Measurements from ENCODE around the gene PARP2.
"Not testable (repeated sequence)": the region's sequence is repeated elsewhere in the genome, so short reads cannot be mapped to it uniquely, and the experiment has no call there.

PARP2 gene

DNA sequence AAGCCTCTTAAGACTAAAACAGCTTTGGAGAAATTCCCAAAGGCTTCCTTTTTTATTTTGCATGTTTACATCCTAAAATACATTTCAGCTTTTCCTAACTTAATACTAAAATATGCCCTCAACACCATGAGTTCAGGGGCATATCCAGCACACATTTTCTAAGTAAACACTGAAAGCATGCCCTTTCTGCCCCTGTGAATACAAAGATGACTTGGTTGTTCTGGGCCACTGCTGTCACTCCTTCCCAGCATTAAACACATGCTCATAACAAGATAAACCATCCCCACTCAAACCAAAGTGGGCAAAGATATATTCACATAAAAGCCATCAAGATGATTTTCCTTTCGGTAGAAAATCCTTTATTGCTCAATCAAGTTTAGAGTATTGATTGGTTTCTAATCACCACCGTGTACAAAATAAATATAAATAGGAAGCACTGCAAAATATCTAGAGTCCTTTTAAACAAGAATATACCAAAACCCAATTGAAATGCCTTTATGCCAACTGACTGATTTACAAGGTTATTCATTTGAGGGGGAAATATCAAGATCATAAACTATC is 12.3 kb upstream of the PARP2 start:
- no peak for DNase-seq (ENCODE audit: low read depth in 1 of 2, low spot score in 1 of 2)
- TF ChIP-seq JUND (IDR thresholded peaks at IDR 0.05; ENCODE audit: low read depth) = no peak
- in situ Hi-C loops (cut with HindIII; ENCODE audit: low pct_unique_long_range_greater_than_20kb, low sequenced_read_pairs) = no loop called here

DNA sequence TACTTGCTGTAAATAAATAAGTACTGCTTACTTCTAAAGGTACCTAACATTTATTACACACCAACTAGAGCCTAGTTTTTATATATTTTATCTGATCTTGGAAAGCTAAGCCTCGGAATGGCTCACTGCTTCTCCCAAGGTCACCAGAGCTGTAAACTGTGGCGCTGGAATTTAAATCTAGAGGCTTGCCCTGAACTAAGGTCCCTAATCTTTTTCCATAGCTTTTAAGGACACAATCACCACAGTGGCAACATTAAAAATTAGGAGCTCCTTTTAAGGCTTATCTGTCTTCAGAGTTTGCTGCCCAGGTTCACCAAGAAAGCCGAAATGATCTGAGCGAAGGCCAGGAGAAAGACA is 11.0 kb upstream of the PARP2 start:
- no peak for DNase-seq (ENCODE audit: low read depth in 1 of 2, low spot score in 1 of 2)
- no peak for TF ChIP-seq JUND (IDR thresholded peaks at IDR 0.05; ENCODE audit: low read depth)
- in situ Hi-C loops (cut with HindIII; ENCODE audit: low pct_unique_long_range_greater_than_20kb, low sequenced_read_pairs) = no loop called here

DNA sequence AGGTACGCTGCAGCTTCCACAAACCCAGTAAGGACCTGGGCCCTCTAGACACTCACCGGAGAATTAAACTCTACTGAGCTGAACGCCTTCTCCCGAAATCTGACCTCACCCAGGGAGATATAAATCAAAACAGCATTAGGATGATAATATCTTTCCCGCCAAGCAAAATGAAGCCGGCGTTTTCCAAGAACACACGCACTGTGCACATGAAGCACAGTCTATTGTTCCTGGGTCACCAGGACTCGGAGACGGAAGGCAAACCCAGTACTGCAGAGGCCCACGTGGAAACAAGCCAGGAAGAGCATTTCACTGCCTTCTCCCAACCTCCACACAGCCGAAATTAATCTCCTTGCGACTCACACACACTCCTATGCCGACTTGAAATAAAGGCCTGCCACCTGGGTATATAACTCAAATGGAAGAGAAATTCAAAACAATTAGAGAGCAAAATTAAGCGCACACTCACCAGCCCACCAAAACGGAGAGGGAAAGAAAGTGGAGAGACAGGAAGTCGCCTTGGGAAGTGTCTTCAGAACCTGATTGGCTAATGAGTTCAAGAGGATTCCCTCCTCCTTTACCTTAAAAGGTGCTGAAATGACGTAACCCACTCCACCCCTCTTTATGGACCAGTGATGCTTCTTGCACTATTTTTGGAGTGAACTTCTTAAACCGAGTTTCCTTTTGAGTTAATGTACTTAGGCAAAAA is 10.5 kb upstream of the PARP2 start, which contains the start of gene CCNB1IP1:
Gene CCNB1IP1, minus strand, starts transcription at position 492 of the 706 bp plus-strand sequence. CDS start 16,756 bp downstream, outside the sequence.
- DNase-seq (ENCODE audit: low read depth in 1 of 2, low spot score in 1 of 2) = peak; percentile 76 to 89
- TF ChIP-seq JUND (IDR thresholded peaks at IDR 0.05; ENCODE audit: low read depth) = no peak
- in situ Hi-C loops (cut with HindIII; ENCODE audit: low pct_unique_long_range_greater_than_20kb, low sequenced_read_pairs) = no loop called here

DNA sequence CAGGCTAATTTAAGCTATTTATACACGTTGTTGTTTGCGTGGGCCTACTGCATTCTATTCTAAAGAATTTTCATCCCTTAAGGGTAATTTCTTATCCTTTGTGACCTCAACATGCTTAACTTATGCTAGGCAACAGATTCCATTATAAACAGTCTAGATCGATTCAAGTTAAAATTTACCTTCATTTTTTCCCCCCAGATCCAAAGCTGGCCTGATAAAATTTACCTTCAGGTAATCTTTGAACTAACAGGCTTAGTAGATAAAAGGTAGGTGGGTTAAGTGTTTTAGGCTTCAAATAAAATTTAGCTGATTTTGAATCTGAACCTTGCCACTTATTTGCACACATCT is 10.0 kb upstream of the PARP2 start:
- TF ChIP-seq JUND (IDR thresholded peaks at IDR 0.05; ENCODE audit: low read depth) = no peak
- in situ Hi-C loops (cut with HindIII; ENCODE audit: low pct_unique_long_range_greater_than_20kb, low sequenced_read_pairs) = no loop called here
- no peak for DNase-seq (ENCODE audit: low read depth in 1 of 2, low spot score in 1 of 2)

DNA sequence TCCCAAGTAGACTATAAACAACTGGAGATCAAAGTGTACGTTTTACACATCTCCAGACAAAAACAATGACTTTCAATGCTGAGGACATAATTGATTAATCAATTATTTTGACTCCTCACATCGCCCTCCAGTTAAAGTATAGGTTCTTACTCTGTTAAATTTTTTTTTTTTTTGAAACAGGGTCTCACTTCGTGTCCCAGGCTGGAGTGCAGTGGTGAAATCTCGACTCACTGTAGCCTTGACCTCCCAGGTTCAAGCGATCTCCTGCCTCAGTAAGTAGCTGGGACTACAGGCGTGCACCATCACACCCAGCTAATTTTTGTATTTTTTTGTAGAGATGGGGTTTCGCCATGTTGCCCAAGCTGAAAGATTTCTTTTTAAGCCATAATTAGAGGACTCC is 9.4 kb upstream of the PARP2 start:
- in situ Hi-C loops (cut with HindIII; ENCODE audit: low pct_unique_long_range_greater_than_20kb, low sequenced_read_pairs) = no loop called here
- DNase-seq (ENCODE audit: low read depth in 1 of 2, low spot score in 1 of 2) = no peak
- no peak for TF ChIP-seq JUND (IDR thresholded peaks at IDR 0.05; ENCODE audit: low read depth)

DNA sequence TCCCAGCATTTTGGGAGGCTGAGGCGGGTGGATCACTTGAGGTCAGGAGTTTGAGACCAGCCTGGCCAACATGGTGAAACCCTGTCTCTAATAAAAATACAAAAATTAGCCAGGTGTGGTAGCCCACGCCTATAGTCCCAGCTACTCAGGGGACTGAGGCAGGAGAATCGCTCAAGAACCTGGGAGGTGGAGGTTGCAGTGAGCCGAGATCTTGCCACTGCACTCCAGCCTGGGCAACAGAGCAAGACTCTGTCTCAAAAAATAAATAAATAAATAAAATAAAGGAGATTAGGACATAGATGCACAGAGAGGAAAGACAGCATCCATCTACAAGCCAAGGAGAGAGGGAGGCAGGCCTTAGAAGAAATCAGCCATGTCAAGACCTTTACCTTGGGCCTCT is 2.4 kb upstream of the PARP2 start:
- in situ Hi-C loops (cut with HindIII; ENCODE audit: low pct_unique_long_range_greater_than_20kb, low sequenced_read_pairs); DNase-seq (ENCODE audit: low read depth in 1 of 2, low spot score in 1 of 2): not testable (repeated sequence)

DNA sequence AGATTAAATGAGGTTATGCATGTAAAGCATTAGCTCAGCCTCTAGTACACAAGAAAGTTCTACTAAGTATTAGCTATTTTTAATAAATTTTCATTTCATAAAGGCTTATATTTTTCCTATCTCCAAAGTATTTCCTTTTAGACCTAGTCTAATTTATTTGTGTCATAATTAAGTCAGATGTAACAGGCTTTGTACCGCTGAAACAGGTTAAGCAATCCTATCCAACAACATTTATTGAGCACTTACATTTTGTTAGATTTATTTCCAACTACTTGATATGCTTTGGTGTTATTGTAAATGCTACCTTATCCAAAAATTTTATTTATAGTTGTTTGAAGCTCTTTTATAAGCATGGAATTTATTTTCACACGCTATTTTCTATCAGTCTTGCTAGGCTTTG is 1.8 kb upstream of the PARP2 start:
- in situ Hi-C loops (cut with HindIII; ENCODE audit: low pct_unique_long_range_greater_than_20kb, low sequenced_read_pairs) = no loop called here
- no peak for DNase-seq (ENCODE audit: low read depth in 1 of 2, low spot score in 1 of 2)
- no peak for TF ChIP-seq JUND (IDR thresholded peaks at IDR 0.05; ENCODE audit: low read depth)

DNA sequence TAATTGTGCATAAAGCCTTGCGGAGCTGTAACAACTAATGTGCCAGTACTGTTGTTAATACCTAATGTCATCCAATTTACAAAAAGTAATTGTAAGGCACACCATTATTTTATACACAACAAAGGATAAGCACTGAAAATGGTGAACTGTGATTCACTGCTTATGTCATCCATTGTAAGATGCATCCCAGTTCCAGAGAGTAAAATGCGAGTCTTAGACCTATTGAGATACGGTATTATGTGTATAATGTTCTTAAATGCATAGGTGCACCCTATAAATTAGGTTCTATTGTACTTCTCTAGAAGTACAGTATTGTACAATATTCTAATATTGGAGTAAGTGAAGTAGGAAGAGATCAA is 406 bp downstream of the PARP2 start:
- TF ChIP-seq JUND (IDR thresholded peaks at IDR 0.05; ENCODE audit: low read depth) = no peak
- in situ Hi-C loops (cut with HindIII; ENCODE audit: low pct_unique_long_range_greater_than_20kb, low sequenced_read_pairs) = no loop called here
- peak in 1 of 2 experiments; percentile 13 for DNase-seq (ENCODE audit: low read depth in 1 of 2, low spot score in 1 of 2)

DNA sequence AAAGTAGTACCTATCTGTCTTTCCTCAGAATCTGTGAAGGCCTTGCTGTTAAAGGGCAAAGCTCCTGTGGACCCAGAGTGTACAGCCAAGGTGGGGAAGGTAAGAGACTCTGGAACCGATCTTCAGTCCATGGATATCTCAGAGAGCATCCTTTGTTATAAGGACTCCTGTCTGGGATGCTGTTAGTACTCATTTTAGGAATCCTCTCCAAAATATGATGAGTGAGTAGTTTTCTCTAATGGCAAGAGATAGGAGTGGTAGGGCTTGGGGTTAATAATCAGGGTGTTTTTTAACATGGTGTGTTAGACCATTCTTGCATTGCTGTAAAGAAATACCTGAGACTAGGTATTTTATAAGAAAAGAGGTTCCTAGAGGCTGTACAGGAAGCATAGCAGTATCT is 1.9 kb downstream of the PARP2 start:
- no peak for DNase-seq (ENCODE audit: low read depth in 1 of 2, low spot score in 1 of 2)
- in situ Hi-C loops (cut with HindIII; ENCODE audit: low pct_unique_long_range_greater_than_20kb, low sequenced_read_pairs) = no loop called here
- no peak for TF ChIP-seq JUND (IDR thresholded peaks at IDR 0.05; ENCODE audit: low read depth)

DNA sequence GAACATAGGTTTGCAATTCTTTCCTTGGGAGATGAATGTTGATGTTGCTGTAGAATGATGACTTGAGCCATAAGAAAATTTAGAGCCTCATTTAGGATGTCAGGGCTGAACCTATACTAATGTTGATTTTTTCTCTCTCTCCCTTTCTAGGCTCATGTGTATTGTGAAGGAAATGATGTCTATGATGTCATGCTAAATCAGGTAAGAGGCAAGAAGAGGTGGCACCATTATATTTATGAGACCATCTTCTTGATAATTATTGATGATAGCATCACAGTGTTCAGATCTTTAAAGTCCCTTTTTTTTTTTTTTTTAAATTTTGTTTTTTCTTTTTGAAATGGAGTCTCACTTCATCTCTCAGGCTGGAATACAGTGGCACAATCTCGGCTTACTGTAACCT is 3.3 kb downstream of the PARP2 start:
- in situ Hi-C loops (cut with HindIII; ENCODE audit: low pct_unique_long_range_greater_than_20kb, low sequenced_read_pairs) = no loop called here
- TF ChIP-seq JUND (IDR thresholded peaks at IDR 0.05; ENCODE audit: low read depth) = no peak
- no peak for DNase-seq (ENCODE audit: low read depth in 1 of 2, low spot score in 1 of 2)

DNA sequence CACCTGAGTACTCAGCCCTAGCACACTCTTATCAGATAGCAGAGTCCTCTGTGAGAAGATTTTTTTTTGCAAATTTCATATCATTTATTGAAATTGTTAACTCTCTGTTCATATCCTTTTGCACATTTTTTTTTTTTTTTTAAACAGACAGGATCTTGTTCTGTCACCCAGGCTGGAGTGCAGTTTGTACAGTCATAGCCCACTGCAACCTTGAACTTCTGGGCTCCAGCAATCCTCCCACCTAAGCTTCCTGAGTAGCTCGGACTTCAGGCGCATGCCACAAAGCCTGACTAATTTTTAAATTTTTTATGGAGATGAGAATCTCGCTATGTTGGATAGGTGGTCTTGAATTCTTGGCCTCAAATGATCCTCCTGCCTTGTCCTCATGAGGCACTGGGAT is 4.3 kb downstream of the PARP2 start:
- TF ChIP-seq JUND (IDR thresholded peaks at IDR 0.05; ENCODE audit: low read depth) = no peak
- DNase-seq (ENCODE audit: low read depth in 1 of 2, low spot score in 1 of 2) = no peak
- in situ Hi-C loops (cut with HindIII; ENCODE audit: low pct_unique_long_range_greater_than_20kb, low sequenced_read_pairs) = no loop called here

DNA sequence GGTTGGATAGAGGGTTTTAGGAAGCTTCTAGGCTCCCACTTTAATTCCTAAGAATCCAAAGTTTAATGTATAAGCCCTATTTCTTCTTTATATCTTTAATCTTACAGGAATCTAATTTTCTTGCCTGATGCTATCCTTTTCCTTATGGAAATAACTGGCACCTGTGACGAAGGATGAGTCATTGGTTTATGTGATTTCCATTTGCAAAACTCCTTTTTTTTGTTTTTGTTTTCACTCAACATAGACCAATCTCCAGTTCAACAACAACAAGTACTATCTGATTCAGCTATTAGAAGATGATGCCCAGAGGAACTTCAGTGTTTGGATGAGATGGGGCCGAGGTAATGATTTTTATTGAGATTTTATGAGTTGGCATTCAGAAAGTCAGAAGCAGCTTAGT is 6.8 kb downstream of the PARP2 start:
- DNase-seq (ENCODE audit: low read depth in 1 of 2, low spot score in 1 of 2) = no peak
- no peak for TF ChIP-seq JUND (IDR thresholded peaks at IDR 0.05; ENCODE audit: low read depth)
- in situ Hi-C loops (cut with HindIII; ENCODE audit: low pct_unique_long_range_greater_than_20kb, low sequenced_read_pairs) = no loop called here

DNA sequence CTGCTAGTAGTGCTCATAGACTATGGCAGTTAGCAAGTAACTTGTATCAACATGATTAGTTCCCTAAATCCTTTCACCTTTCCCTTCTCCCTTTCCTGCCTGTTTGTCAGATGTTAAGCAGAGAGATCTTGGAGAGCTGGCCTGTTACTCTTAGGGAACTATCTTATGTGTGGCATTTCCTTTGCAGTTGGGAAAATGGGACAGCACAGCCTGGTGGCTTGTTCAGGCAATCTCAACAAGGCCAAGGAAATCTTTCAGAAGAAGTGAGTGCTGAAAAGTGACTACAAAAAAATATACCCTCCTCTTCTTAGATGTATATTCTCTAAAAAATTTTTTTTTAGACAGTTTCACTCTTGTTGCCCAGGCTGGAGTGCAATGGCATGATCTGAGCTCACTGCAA is 7.4 kb downstream of the PARP2 start:
- peak in 1 of 2 experiments; percentile 33 for DNase-seq (ENCODE audit: low read depth in 1 of 2, low spot score in 1 of 2)
- in situ Hi-C loops (cut with HindIII; ENCODE audit: low pct_unique_long_range_greater_than_20kb, low sequenced_read_pairs) = no loop called here
- no peak for TF ChIP-seq JUND (IDR thresholded peaks at IDR 0.05; ENCODE audit: low read depth)

DNA sequence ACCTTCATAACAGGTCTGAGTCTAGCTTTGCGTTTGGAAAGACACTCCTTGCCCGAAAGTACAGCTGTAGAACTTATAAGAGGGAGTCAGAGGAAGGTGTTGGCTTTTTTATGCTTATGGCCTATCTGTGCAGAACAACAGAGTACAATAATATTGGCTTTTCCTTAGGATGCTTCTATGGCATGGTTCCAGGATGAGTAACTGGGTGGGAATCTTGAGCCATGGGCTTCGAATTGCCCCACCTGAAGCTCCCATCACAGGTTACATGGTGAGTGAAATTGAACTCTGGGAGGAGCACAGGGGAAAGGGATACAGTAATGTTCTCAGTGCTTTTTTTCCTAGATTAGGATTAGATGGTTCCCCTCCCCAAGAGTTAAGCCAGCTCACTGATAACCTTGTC is 13.0 kb downstream of the PARP2 start:
- no peak for TF ChIP-seq JUND (IDR thresholded peaks at IDR 0.05; ENCODE audit: low read depth)
- DNase-seq (ENCODE audit: low read depth in 1 of 2, low spot score in 1 of 2) = no peak
- in situ Hi-C loops (cut with HindIII; ENCODE audit: low pct_unique_long_range_greater_than_20kb, low sequenced_read_pairs) = no loop called here

DNA sequence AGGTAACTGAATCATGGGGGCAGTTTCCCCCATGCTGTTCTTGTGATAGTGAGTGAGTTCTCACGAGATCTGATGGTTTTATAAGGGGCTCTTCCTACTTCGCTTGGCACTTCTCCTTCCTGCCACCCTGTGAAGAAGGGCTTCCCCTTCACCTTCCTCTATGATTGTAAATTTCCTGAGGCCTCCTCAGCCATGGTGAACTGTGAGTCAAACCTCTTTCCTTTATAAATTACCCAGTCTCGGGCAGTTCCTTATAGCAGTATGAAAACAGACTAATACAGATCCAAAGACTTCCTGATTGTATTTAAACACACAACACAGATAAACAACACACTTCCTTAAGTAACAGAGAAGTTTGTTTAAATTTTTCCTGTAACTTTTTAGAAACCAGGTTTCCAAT is 15.0 kb downstream of the PARP2 start:
- in situ Hi-C loops (cut with HindIII; ENCODE audit: low pct_unique_long_range_greater_than_20kb, low sequenced_read_pairs); DNase-seq (ENCODE audit: low read depth in 1 of 2, low spot score in 1 of 2): not testable (repeated sequence)
